ENCODE results near the gene EVI5L.

Gene EVI5L

DNA sequence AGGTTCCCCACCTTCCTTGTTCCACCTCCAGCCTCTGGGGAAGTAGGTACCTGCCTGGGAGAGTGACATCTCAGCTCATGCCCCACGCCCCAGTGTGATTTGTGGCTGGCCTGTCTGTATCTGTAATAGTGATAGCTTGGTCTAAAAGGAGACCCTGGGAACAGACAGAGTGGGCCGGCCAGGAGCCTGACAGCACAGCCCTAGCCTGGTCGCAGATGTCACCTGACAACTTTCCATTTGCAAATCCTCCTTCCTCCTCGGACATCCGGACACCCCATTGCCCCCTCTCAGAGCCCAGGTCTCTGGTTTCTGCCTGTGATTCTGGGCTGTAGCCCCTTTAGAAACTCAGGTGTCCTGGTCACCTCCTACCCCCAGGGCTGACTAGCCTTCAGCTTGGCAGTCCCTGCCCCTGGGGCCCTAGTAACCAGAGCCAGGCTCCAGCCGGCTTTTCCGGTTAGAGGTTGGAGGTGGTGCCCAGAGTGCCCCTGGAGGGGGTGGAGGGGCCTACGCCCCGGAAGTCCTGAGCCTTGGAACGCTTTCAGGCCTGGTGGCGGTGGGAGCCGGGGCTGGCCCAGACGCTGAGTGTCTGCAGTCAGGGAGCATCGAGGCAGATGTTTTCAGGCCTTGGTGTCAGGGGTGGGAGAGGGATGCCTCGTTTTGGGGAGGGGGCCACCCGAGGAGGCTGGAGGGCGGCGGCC is 64.7 kb downstream of the EVI5L start:
- no peak overlapping the region for H3K4me3 ChIP-seq (ENCODE audit: low read depth, low read length)
- no peak for DNase-seq (ENCODE audit: low read depth, low spot score)
- CTCF ChIA-PET: interaction anchor here (2.5 kb wide), 1 partner anchor 26 kb away, joined by 8 read pairs; no protein-coding TSS in a partner anchor
- POLR2A ChIA-PET: no interaction called here
- TF ChIP-seq, protein P1, sequence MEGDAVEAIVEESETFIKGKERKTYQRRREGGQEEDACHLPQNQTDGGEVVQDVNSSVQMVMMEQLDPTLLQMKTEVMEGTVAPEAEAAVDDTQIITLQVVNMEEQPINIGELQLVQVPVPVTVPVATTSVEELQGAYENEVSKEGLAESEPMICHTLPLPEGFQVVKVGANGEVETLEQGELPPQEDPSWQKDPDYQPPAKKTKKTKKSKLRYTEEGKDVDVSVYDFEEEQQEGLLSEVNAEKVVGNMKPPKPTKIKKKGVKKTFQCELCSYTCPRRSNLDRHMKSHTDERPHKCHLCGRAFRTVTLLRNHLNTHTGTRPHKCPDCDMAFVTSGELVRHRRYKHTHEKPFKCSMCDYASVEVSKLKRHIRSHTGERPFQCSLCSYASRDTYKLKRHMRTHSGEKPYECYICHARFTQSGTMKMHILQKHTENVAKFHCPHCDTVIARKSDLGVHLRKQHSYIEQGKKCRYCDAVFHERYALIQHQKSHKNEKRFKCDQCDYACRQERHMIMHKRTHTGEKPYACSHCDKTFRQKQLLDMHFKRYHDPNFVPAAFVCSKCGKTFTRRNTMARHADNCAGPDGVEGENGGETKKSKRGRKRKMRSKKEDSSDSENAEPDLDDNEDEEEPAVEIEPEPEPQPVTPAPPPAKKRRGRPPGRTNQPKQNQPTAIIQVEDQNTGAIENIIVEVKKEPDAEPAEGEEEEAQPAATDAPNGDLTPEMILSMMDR (IDR thresholded peaks at IDR 0.05; ENCODE audit: insufficient read depth, low read length, missing control alignments): no peak

DNA sequence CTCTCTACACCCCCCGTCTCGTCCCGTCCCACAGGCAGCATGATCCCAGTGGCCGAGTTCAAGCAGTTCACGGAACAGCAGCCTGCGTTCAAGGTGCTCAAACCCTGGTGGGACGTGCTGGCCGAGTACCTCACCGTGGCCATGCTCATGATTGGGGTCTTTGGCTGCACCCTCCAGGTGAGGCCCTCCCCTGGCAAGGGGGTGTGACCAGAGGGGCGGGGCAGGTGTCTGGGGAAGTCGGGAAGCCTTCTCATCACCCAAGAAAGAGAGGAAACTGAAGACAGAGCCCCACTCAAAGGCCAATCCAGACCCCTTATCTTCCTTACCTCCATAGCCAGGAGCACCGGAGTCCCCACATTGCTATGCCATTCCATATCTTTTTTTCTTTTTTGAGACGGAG is 65.5 kb downstream of the EVI5L start:
- CTCF ChIA-PET: no interaction called here
- DNase-seq (ENCODE audit: low read depth, low spot score): no peak
- POLR2A ChIA-PET: no interaction called here
- TF ChIP-seq, protein P1 (IDR thresholded peaks at IDR 0.05; ENCODE audit: insufficient read depth, low read length, missing control alignments): no peak
- H3K4me3 ChIP-seq (ENCODE audit: low read depth, low read length): no peak overlapping the region

DNA sequence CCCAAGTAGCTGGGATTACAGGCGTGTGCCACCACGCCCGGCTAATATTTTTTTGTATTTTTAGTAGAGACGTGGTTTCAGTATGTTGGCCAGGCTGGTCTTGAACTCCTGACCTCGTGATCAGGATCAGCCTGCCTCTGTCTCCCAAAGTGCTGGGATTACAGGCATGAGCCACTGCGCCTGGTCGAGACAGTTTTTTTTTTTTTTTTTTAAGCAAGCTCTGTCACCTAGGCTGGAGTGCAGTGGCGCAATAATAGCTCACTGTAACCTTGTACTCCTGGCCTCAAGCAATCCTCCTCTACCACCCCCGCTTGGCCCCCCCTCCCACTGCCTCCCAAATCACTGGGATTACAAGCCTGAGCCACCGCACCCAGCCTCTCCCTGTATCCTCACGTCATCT is 67.3 kb downstream of the EVI5L start:
- ChIA-PET CTCF (interaction anchor here (0.8 to 1.5 kb wide), 3 partner anchors 9 to 44 kb away, joined by 3 to 4 read pairs (median 4); partner anchors contain the start of gene LRRC8E), POLR2A (interaction anchor here (1.0 kb wide), 1 partner anchor 9 kb away, joined by 3 read pairs; the partner anchor contains the start of gene LRRC8E)
- TF ChIP-seq, protein P1 (IDR thresholded peaks at IDR 0.05; ENCODE audit: insufficient read depth, low read length, missing control alignments): no peak
- H3K4me3 ChIP-seq (ENCODE audit: low read depth, low read length): no peak overlapping the region
- DNase-seq (ENCODE audit: low read depth, low spot score): no peak

DNA sequence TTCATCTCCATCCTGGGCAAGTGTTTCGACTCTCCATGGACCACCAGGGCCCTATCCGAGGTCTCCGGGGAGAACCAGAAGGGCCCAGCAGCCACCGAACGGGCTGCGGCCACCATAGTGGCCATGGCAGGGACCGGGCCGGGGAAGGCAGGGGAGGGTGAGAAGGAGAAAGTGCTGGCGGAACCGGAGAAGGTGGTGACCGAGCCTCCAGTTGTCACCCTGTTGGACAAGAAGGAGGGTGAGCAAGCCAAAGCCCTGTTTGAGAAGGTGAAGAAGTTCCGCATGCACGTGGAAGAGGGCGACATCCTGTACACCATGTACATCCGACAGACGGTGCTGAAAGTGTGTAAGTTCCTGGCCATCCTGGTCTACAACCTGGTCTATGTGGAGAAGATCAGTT is 68.9 kb downstream of the EVI5L start:
- no peak overlapping the region for H3K4me3 ChIP-seq (ENCODE audit: low read depth, low read length)
- TF ChIP-seq, protein P1 (IDR thresholded peaks at IDR 0.05; ENCODE audit: insufficient read depth, low read length, missing control alignments): no peak
- no peak for DNase-seq (ENCODE audit: low read depth, low spot score)
- ChIA-PET CTCF (interaction anchor here (1.0 to 2.0 kb wide), 3 partner anchors 22 to 46 kb away, joined by 3 to 7 read pairs (median 3); no protein-coding TSS in a partner anchor), POLR2A (no interaction called here)

DNA sequence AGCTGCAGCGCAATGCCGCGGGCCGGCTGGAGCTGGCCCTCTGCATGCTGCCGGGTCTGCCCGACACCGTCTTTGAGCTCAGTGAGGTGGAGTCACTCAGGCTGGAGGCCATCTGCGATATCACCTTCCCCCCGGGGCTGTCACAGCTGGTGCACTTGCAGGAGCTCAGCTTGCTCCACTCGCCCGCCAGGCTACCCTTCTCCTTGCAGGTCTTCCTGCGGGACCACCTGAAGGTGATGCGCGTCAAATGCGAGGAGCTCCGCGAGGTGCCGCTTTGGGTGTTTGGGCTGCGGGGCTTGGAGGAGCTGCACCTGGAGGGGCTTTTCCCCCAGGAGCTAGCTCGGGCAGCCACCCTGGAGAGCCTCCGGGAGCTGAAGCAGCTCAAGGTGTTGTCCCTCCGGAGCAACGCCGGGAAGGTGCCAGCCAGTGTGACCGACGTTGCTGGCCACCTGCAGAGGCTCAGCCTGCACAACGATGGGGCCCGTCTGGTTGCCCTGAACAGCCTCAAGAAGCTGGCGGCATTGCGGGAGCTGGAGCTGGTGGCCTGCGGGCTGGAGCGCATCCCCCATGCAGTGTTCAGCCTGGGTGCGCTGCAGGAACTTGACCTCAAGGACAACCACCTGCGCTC is 69.8 kb downstream of the EVI5L start:
- H3K4me3 ChIP-seq (ENCODE audit: low read depth, low read length): no peak overlapping the region
- TF ChIP-seq, protein P1 (IDR thresholded peaks at IDR 0.05; ENCODE audit: insufficient read depth, low read length, missing control alignments): no peak
- CTCF ChIA-PET: interaction anchor here (1.2 to 2.0 kb wide), 5 partner anchors 18 to 49 kb away, joined by 3 to 8 read pairs (median 5); no protein-coding TSS in a partner anchor
- no peak for DNase-seq (ENCODE audit: low read depth, low spot score)
- POLR2A ChIA-PET: interaction anchor here (1.4 to 2.2 kb wide), 2 partner anchors 9 to 10 kb away, joined by 3 to 7 read pairs; no protein-coding TSS in a partner anchor

DNA sequence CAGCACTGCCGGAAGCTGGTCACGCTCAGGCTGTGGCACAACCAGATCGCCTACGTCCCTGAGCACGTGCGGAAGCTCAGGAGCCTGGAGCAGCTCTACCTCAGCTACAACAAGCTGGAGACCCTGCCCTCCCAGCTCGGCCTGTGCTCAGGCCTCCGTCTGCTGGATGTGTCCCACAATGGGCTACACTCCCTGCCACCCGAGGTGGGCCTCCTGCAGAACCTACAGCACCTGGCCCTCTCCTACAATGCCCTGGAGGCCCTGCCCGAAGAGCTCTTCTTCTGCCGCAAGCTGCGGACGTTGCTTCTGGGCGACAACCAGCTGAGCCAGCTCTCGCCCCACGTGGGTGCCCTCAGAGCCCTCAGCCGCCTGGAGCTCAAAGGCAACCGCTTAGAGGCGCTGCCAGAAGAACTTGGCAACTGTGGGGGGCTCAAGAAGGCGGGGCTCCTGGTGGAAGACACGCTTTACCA is 70.4 kb downstream of the EVI5L start:
- no peak overlapping the region for H3K4me3 ChIP-seq (ENCODE audit: low read depth, low read length)
- DNase-seq (ENCODE audit: low read depth, low spot score): no peak
- ChIA-PET POLR2A (interaction anchor here (1.4 to 2.2 kb wide), 2 partner anchors 8 to 10 kb away, joined by 3 to 7 read pairs; no protein-coding TSS in a partner anchor), CTCF (interaction anchor here (1.1 to 2.0 kb wide), 7 partner anchors 18 to 49 kb away, joined by 3 to 8 read pairs (median 4); no protein-coding TSS in a partner anchor)
- TF ChIP-seq, protein P1 (IDR thresholded peaks at IDR 0.05; ENCODE audit: insufficient read depth, low read length, missing control alignments): no peak

Data from AG04449 (cell line).